Mucosa of descending colon (tissue), 3 donors: ENCODE data around the gene MAGI2. TPM values are rescaled to one million over a fixed set of nuclear protein-coding genes. Genes with fewer than 3 reads are reported as not detected.

Experiments
- ATAC-seq: fragments of 200-7000 bp; cut with Tn5 transposase; one replicate; pipeline ENCODE4 v1.9.1; 2020; ENCODE audit warnings: mild to moderate bottlenecking, moderate library complexity
- DNase-seq, 3 donors: peaks; one replicate each; pipeline ENCODE4 v3.0.0-alpha.2; 2020
- H3K36me3 ChIP-seq: fragments of 200-600 bp; one replicate; pipeline ENCODE4 v1.8.0; 2021; ENCODE audit warnings: low read depth, mild to moderate bottlenecking
- H3K4me1 ChIP-seq: fragments of 200-600 bp; one replicate; pipeline ENCODE4 v1.8.0; 2021; ENCODE audit warnings: low read depth, mild to moderate bottlenecking
- H3K4me3 ChIP-seq: fragments of 200-600 bp; one replicate; pipeline ENCODE4 v1.8.0; 2021; ENCODE audit warnings: mild to moderate bottlenecking
- H3K9me3 ChIP-seq: fragments of 200-600 bp; one replicate; pipeline ENCODE4 v1.8.0; 2021; ENCODE audit warnings: mild to moderate bottlenecking
- intact Hi-C, 2 donors: fragments of 100-400 bp; cut with DNase I in 1 of 2; cut with micrococcal nuclease in 1 of 2; formaldehyde crosslinking; loops; one replicate each; pipeline versions ENCODE4 v1.11.0 to v1.11.1; 2022; cut with DNase I, micrococcal nuclease
- total RNA-seq, 3 donors: library from RNA; stranded (reverse); fragmentation: NEBNext Ultra II Directional in 2 of 3; extraction: Animal tissue kit (Norgen Biotek cat#: 25700) in 2 of 3; gene quantifications; one replicate each; pipeline versions ENCODE4 v1.2.1 to v1.2.4, GENCODE V29; 2021 to 2023
- TF ChIP-seq, protein P1 (sequence below): fragments of 200-600 bp; IDR thresholded peaks from one replicate; pipeline ENCODE4 v1.8.0; 2022; ENCODE audit warnings: antibody characterized with exemption, mild to moderate bottlenecking
- donor health status: DM: no; HTN: no; CAD: no; lungs with moderate emphysema.
- donor health status: DM: no; HTN: no; CAD: no.
- donor health status: DM: no; HTN: yes; CAD: no.

Gene MAGI2
- total RNA-seq, 3 donors from 2014 or later: 1.9 to 14.5 (median 2.7) TPM

DNA sequence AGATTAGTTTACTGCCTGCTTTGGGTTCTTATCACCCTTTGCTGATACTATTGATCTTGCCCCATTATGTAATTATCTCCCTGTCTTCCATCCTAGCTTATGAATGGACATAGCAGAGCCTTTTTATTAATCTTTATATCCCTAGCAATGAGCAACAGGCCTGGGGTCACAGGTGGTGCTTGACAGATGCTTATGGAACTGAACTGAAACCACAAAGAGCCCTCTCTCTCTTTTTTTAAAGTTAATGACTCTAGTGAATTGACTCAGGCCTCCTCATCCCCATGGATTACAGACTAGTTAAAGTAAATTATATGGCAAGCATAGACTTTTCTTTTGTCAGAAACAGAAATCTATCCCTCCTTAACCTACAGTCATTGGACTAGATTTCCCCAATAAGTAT, 1389.7 kb downstream of the MAGI2 start:
- no peaks in the 10 kb centered on the region for H3K9me3 ChIP-seq
- no peak for DNase-seq
- TF ChIP-seq, protein P1, sequence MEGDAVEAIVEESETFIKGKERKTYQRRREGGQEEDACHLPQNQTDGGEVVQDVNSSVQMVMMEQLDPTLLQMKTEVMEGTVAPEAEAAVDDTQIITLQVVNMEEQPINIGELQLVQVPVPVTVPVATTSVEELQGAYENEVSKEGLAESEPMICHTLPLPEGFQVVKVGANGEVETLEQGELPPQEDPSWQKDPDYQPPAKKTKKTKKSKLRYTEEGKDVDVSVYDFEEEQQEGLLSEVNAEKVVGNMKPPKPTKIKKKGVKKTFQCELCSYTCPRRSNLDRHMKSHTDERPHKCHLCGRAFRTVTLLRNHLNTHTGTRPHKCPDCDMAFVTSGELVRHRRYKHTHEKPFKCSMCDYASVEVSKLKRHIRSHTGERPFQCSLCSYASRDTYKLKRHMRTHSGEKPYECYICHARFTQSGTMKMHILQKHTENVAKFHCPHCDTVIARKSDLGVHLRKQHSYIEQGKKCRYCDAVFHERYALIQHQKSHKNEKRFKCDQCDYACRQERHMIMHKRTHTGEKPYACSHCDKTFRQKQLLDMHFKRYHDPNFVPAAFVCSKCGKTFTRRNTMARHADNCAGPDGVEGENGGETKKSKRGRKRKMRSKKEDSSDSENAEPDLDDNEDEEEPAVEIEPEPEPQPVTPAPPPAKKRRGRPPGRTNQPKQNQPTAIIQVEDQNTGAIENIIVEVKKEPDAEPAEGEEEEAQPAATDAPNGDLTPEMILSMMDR: no peak
- no peaks in the 10 kb centered on the region for H3K36me3 ChIP-seq
- no peaks in the 10 kb centered on the region for H3K4me1 ChIP-seq
- ATAC-seq: no peak
- intact Hi-C loops: no loop called here
- H3K4me3 ChIP-seq: no peak overlapping the region

DNA sequence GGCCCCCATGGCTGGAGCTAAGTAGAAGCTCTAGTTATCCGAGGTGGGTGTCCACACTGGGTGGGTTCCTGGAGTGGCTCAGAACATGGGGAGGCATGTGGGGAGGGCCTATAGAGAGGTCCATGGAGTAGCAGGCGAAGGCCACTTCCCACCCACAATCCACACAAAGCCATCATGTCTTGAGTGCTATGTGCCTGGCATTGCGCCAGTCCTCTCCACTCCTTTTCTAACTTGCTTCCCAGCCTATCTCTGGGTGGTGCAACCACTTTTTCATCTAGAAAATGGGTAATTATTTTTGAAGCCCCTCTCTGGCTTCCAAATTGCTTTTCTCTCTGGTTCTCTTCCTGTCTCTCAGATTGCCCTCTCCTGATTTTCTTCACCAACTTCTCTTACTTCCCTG, 1391.3 kb downstream of the MAGI2 start:
- ATAC-seq (no peak), DNase-seq (peak in 1 of 3 donors; percentile 3)
- intact Hi-C loops: no loop called here
- no peaks in the 10 kb centered on the region for H3K4me1 ChIP-seq
- no peaks in the 10 kb centered on the region for H3K9me3 ChIP-seq
- TF ChIP-seq, protein P1: no peak
- H3K4me3 ChIP-seq: no peak overlapping the region
- H3K36me3 ChIP-seq: no peaks in the 10 kb centered on the region

DNA sequence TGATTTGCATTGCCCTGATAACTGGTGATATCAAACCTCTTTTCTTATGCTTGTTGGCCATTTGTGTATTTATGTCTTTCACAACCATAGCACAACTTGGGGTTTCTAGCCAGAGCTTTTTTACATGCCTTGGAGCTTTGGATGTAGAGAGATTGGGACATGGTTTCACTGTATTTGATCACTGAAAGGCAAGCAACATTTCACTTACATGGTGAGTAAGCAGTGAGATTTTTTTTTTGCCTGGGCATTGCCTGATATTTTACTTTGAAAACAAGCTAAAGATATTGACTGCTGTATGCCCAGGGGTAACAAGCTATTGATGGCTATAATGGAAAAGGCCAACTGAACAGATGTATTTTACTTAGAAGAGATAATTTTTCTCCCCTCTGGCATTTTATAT, 1395.9 kb downstream of the MAGI2 start:
- intact Hi-C loops: no loop called here
- ATAC-seq (no peak), DNase-seq (no peak)
- H3K4me3 ChIP-seq: no peak overlapping the region
- H3K36me3 ChIP-seq: no peaks in the 10 kb centered on the region
- H3K9me3 ChIP-seq: no peaks in the 10 kb centered on the region
- TF ChIP-seq, protein P1: no peak
- H3K4me1 ChIP-seq: no peaks in the 10 kb centered on the region

DNA sequence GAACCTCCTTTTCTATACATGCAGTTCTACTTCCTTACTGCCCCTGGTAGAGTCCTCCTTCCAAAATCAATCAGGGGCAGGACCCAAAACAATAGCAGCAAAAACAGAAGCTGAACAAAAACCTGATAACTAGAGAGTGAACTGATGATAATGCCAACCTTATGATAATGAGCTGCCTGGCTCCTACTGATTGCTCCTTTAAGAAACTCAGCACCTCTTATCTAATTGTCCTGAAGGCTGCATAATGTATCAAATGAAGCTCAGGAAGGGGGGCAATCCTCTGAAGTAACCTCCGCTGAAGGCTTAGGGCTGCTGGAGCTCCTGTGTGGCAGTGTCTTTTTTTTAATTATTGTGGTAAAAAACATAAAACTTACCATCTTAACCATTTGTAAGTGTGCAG, 1397.9 kb downstream of the MAGI2 start:
- Histone ChIP-seq H3K9me3 (no peaks in the 10 kb centered on the region), H3K4me1 (no peaks in the 10 kb centered on the region), H3K36me3 (no peaks in the 10 kb centered on the region), H3K4me3 (no peak overlapping the region)
- ATAC-seq (no peak), DNase-seq (no peak)
- intact Hi-C loops: no loop called here
- TF ChIP-seq, protein P1: no peak

DNA sequence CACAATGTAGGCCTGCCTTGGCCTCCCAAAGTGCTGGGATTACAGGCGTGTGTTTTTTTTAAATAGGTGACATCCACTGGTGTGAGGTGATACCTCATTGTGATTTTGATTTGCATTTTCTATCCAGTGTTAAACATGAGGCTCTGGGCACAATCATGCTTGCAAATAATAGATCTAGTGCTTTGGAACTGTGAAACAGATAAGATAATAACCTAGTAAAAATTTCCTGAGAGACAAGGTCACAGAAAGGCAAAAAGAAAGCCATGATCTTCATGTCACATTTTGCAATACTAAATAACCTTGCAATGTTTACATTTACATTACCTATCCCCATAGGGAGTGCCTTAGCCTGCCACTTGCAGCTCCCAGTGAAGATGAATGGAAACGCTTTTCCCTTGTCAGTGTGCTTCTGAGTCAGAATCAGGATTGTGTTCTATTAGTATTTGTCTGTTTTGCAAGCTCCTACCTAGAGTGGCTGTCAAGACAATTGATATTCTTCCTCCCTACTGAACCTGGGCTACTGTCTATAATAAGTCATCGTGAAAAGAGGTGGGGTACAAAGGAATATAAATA, 1398.4 kb downstream of the MAGI2 start:
- Histone ChIP-seq H3K36me3 (no peaks in the 10 kb centered on the region), H3K9me3 (no peaks in the 10 kb centered on the region), H3K4me1 (no peaks in the 10 kb centered on the region), H3K4me3 (no peak overlapping the region)
- TF ChIP-seq, protein P1: no peak
- ATAC-seq (no peak), DNase-seq (no peak)
- intact Hi-C loops: no loop called here

DNA sequence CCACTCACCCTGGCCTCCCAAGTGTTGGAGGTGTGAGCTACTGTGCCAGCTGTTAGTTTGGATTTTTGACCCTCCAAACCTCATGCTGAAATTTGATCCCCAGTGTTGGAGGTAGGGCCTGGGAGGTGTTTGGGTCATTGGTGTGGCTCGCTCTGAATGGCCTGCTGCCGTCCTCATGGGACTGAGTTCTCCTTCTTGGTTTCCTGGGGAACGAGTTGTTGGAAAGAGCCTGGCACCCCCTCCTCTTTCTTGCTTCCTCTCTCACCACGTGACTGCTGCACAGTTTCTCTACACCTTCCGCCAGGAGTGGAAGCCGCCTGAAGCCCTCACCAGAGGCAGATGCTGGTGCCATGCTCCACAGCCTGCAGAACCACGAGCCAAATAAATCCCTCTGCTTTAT, 1401.4 kb downstream of the MAGI2 start:
- no peak for ATAC-seq
- H3K4me3 ChIP-seq: no peak overlapping the region
- intact Hi-C loops: no loop called here
- no peaks in the 10 kb centered on the region for H3K36me3 ChIP-seq
- TF ChIP-seq, protein P1: no peak
- DNase-seq: no peak
- H3K4me1 ChIP-seq: no peaks in the 10 kb centered on the region
- no peaks in the 10 kb centered on the region for H3K9me3 ChIP-seq
